NCI-H82 treated with DMSO at 0.1 percent for 48 hours (cell line): ENCODE results near the gene TRIM52.

ENCODE experiments used
- DNase-seq: peaks from one replicate; lab custom pipeline; 2025; ENCODE audit not compliant: unreplicated experiment; lab: John Stamatoyannopoulos, UW

Gene TRIM52

DNA sequence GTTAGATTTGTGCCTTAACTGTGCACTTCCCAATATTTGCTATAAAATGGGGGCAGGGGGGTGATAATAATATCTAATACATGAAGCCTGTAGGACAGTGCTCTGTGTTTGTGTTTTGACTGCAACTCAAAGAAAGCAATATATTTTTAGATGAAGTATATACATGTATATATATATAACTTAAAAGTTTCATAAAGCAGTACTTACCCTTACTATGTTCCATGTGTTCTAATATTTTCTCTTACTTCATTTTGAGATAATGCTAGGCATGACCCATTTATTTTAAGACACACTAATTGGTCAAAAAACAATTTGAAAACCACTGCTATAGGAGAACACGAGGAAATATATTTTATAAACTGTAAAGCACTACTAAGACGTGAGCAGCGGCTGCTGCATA, 2.4 kb downstream of the TRIM52 start:
- DNase-seq, result no peak

DNA sequence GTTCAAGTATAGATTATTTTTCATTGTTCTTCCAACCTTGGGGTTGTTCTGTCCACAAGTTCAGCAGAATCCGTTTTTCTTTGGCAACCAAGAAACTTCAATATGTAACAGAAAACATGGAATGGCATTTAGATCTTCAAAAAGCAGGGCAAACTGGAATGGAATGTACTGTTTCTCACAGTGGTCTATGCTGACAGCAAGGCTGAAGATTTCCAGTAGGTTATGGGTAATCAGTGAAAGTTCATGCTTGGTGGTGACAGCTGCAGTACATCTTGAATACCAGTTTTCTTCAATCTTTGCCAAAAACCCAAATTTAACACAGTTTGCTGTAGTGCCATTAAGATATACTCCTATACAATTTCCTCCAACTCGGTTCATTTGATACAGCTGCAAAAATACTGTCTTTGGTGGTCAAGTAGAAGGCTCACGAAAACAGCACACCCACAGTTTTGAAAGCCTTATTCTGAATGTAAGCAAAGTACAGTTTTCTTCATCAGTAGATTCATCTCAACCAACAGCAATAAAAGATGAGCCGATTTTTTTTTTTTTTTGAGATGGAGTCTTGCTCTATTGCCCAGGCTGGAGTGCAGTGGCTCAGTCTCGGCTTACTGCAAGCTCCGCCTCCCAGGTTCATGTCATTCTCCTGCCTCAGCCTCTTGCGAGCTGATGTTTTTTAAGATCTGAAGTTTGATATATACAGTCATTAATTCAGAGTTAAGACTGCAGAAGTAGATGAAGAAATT, 4.9 kb downstream of the TRIM52 start:
- DNase-seq, result no peak

DNA sequence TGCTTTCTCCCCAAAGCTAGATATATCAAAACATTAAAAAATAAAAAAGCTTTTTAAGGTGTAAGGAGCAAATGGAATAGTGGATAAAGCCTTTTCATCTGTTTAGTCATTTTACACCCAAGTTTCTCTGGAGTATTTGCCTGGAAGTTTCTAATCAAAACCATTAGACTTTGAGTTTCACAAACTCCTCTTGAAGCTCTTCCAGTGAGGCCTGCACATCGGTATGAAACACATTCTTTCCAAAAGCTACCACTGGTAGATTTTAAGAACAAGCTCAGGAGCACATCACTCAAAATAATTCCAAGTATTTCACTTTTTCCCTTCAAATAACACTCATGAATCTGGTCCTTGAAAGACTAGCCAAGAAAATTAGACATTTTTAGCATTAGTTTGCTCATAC, 5.7 kb downstream of the TRIM52 start:
- no peak for DNase-seq

DNA sequence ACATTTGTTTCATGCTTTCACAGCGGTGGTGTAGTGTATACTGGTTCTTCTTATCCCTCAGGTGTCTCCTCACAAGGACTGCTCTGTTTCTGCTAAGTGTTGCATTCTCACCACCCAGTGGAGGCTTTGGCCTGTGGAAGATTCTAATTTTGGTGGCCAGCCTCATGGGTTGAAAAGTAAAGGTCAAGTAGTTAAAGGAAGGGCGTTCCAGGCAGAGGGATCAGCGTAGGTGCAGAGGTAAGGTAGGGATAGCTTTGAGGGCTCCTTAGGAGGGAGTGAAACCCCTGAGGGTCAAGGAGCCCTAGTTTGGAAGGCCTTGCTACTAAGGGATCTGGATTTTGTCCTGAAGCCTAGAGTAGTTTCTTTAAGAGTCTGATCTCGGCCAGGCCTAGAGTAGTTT, 12.7 kb downstream of the TRIM52 start:
- no peak for DNase-seq

DNA sequence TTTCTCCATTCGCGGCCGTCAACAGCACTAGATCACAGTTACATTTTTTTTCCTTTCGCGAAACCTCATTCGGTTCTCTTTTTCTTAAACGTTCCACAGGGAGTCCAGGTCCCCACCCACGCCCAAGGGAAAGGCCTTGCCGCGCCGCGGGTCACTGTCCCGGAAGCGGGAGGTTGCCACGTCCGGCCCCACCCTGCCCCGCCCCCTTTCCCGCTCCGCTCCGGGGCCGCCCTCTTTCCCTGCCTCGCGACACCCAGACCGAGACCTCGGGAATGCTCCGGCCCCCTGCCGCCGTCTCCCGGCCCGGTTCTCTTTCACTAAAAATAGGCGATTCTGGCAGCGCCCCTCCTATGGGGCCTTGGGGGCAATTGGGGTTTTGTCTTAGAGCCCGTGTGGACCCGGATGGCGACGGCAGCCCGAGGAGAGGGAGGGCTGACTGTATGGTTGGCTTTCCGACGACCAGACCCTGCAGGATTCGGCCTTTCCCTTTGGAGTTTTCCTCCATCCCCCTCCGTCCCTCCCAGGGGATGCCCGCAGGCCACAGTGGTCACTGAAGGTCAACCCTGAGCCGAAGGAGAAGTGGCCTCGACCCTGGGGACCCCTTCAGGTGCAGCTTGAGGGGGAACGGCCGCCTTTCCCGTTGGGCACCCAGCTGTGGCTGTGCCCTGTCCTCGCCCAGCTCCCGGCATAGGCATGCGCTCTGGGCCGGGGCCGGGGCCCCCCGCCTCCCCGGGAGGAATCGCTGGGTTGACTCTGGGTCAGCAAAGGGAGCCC, 14.5 kb downstream of the TRIM52 start:
- no peak for DNase-seq

DNA sequence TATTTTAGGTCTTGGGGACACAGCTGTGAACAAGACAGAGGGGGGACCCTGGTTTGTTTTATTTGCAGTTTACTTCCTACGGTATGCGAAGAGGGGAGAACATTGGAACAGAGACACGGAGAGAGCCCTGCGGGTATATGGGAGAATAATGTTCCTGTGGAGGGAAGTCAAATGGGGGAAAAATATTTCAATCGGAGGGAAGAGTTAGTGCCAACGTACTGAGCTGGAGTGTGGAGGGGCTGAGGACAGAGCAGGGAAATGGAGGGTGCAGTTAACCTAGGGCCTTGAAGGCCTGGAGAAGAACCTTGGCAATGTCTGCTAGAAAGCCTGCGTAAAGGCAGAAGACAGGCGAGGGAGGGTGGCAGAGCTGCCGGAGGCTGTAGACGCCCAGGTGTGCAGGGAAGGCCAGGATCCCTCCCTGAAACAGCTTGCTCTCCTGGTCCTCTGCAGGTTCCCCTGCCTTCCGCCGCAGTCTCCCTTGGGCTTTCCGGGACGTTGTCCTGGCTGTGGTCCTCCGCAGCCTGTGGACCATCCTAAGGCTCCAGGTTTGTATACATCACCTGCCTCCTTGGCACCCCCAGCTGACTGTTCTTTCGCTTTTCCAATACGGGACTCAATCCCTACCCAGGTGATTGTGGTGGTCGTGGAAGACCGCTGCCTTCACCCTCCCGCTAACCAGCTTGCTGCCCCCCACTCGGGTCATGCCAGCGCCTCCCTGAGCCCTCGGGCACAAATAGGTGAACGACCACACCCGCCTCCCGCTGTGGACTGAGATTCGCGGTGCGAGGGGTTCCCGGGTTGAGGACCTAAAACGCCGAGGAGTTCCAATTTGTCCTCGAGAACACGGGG, 15.3 kb downstream of the TRIM52 start:
- no peak for DNase-seq

DNA sequence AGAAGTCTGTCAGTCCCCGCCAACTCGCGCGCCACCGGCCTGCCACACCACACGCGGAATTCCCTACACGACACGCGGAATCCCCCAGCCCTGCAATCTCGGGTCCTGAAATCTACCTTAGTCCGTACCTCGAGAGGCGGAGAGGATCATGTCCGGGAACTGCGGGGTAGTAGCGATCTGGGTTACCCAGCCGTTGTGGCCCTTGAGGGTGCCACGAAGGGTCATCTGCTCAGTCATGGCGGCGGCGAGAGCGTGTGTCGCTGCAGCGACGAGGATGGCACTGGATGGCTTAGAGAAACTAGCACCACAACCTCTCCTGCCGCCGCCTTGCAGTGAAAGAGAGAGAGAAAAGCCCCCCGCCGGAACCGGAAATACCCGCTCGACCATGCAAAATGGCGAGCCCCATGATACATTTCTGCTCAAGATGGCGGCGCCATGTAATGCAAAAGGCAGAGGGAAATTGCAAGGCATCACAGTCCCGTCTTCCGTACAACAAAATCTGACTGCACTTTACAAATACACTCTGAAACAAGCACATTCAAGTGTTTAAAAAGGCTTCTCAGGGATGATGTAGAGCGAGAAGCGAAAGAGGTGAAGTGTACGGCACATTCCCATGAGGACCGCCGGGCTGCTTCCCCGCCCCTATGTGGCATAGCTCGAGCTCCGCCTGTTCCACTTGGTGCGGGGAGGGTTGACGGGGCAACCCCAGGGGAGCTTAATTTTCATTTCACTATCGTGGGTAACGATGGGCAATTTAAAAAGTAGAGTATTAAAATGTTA, 17.2 kb downstream of the TRIM52 start, which contains the start of gene RACK1:
Gene RACK1, minus strand, starts transcription at position 343 of the 780 bp plus-strand sequence. Its CDS starts 106 bp downstream, at position 237.
- no peak for DNase-seq

DNA sequence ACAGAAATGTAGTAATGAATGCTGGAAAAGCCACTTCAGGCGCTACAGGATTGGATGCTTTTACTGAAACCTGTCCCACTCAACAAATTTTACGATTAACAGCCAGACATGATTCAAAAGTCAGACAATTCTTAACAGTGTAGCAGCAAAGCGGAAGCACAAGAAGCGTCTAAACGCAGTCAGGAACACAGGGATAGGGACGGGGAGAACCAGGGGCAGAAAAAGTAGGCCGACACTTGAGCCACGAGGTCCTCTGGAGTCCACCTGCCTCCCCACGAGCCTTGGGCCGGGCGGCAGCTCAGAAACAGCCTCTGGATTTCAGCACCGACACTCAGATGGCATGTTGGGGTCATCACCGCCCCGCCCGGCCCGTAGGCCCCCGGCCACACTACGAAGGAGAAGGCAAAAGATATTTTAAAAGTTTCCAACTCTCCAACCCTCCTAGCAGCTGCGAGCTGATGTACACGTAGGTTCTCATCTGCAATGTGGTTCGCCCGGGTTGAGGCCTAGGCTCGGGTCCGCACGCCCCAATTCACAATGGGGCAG, 17.9 kb downstream of the TRIM52 start:
- DNase-seq, result no peak

DNA sequence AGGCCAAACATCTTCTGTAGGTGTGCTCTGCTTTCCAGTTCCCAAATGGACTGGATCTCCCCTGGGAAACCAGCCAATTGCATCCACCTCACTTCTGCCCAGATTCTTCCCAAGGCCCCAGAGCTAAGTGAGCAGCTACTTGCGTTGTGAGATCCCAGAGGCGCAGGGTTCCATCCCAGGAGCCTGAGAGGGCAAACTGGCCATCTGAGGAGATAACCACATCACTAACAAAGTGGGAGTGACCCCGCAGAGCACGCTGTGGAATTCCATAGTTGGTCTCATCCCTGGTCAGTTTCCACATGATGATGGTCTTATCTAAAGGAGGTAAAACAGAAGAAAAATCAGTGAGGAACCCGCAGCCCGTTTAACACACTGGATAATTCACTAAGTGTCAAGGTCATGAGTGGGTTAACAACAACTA, 18.9 kb downstream of the TRIM52 start:
- no peak for DNase-seq

DNA sequence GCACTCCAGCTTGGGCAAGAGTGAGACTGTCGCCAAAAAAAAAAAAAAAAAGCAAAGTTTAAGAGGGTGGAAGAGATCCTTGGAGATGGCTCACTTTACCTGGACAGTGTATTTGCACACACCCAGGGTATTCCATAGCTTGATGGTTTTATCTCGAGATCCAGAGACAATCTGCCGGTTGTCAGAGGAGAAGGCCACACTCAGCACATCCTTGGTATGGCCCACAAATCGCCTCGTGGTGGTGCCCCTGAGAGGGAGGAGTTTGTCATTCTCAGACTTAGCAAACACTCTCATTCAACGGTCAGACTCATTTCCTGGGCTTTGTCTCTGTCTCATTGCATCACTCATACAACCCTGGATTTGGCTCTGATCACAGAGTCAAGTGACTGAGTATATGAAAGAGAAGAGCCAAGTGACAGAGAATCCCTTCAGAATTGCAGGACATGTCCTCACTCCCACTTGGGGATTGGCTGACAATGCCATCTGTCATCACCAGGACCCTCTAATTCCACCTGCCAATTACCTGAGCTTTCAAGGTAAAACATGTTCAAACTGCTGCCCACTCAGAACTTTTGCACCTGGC, 19.5 kb downstream of the TRIM52 start:
- no peak for DNase-seq

DNA sequence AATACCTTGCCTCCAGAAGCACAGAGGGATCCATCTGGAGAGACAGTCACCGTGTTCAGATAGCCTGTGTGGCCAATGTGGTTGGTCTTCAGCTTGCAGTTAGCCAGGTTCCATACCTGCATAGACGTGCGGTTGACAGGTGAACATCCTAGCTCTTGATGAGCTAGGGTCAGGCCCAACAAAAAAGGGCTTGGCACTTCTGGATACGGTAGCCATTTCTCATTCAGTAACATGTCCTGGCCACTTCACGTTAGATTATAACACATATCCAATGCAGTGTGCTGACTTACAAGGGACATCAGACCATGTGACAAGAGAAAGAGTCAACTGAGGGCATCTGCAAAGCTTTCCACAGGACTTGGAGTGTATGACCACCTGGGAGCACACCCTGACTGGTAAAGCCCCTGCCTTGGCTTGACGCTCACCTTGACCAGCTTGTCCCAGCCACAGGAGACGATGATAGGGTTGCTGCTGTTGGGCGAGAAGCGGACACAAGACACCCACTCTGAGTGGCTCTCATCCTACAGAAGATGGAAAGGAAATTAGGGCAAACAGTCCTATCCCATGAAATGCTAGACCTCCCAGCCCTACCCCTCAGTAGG, 21.8 kb downstream of the TRIM52 start:
- DNase-seq, result no peak

DNA sequence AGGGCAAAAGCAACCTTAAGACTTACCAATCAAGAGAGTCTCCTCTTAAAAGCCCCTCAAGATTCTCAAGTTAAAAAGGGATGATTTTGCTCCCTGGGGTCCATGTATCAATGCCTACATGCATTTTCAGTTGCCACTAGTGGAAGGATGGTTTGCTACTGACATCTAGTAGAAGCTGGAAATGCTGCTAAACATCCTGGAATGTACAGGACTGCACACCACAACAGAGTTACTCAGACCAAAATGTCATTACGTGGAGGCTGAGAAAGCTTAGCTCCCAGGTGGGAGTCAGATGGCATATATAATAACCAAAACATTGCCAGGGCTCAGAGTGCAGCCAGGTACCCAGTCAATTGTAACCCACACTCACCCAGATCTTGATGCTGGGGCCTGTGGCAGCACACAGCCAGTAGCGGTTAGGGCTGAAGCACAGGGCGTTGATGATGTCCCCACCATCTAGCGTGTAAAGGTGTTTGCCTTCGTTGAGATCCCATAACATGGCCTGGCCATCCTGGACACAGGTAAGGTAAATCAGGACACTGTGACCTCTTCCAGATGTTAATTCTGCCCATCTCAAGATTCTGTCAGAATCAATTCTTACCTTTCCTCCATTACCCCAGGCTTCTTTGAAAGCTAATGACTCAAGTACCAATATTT, 23.1 kb downstream of the TRIM52 start:
- DNase-seq, result no peak

DNA sequence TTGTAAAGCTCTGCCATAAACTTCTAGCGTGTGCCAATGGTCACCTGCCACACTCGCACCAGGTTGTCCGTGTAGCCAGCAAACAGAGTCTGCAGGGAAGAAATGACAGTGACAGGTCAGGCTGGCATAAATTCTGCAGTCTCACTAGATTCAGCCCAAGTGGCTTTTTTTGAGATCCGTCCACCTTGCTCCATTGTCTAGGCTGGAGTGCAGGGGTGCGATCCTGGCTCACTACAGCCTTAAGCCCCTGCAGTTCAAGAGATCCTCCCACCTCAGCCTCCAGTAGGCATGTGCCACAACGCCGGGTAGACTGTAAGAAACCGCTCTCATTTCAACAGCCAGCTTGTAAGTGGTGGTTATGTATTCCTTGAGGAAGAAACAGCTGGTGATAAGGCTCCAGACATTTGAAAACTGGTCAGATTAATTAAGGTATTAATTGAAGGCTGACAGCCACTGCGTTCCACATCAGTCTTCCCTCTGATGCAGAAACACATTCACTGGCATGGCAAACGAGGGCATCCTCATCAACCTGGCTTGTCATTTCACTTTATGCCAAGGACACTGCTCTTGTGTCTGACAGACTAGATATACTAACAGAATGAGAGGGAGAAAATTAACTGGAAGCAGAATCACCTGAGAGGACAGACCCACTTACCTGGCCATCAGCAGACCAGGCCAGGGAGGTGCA, 23.8 kb downstream of the TRIM52 start:
- no peak for DNase-seq

DNA sequence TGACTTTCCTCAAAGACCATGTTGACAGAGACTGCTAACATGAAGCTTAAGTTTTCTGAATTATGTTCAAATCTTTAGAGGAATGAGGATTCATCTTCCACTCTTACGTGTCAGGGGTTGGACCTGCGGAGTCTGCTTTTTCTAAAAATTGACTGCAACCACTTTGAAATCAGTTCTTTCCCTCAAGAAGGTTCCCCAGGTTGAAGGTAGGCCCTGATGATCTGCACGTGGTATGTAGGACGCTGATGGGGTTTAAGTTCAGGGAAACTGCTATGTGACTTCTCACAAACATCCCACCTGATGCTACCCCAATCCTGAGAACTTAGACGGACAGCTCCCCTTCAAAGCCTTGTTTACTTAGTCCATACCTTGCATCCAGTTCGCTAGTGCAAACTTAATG, 24.5 kb downstream of the TRIM52 start:
- no peak for DNase-seq

DNA sequence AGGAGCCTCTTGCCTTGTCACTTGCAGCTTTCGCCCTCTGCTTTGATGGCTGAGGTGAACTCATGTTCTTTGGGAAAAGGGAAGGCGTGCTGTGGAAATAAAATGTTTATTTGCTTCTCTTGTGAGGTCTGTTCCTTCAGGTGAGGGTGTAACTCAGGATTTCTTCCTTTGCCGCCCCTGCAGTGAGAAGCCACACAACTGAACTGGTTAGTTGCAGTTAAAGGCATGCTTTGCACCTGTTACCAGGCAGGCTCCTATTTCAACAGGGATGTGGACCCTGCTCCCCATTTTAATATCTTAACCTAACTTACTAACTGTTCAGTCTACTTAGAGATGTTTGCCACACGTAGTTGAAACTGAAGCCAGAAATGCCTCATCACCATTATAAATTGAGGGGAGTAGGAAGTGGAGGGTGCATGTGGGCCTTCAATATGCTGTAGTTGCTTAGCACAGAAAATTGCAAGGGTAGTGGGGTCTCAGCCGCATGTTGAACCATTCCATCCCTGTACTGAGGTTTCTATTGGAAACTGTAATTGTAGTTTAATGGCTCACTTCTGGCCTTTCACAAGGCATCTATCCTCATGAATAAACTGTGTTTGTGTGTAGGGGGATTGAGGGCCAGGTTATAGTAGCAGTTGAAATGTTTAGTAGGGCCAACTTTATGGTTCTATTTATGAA, 25.1 kb downstream of the TRIM52 start:
- DNase-seq, result no peak

DNA sequence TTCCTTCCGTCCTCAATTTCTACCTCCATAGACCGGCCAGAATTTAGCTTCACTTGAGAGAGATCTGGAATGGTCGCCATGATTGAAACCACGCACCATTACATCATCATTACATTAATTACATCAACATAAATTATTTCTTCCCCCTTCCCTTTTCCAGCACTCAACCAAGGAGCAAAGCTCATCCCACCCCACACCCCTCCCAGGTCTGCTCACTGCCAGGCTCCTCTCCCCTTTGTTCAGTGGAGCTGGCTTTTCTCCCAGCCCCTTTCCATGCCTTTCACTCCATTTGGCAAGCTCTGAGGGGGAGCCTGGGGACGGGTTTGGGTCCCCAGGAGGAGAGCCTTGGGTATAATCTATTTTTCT, 25.6 kb downstream of the TRIM52 start:
- no peak for DNase-seq

DNA sequence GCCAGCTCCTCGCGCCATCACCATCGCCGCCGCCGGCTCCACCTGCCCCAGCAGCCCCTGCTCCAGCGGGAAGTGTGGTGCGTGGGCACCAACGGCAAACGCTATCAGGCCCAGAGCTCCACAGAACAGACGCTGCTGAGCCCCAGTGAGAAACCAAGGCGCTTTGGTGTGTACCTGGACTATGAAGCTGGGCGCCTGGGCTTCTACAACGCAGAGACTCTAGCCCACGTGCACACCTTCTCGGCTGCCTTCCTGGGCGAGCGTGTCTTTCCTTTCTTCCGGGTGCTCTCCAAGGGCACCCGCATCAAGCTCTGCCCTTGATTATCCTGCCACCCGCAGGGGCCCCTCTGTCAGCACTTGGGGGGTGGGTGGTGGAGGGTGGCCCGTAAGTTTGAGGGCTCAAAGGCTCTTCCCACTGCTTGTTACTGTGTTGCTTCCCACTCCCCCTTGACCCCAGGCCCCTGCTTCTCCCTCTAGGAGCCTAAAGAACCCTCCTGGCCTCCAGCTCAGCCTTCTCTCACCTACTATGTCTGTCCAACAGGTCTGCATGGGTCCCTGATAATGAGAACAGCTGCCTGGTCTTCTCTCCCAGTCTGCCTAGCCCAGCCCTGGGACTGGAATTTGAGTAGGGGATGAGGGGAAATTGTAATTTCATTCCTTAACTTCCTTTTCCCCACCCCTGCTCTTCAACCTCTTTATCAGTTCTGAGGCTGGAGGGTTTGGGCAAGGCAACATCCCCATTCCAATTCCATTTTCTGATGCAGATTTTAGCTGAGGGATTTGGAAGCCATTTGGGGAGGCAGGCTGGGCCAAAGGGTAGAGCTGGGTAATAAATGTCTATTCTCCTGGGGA, 26.3 kb downstream of the TRIM52 start:
- DNase-seq, result no peak
